Activated B cell treated with CpG ODN at 0.5 μM for 24 hours (primary cell): ENCODE results near the gene TSG101. TPM values are rescaled to one million over a fixed set of nuclear protein-coding genes. Genes with fewer than 3 reads are reported as not detected.

Source experiments
- ATAC-seq: fragments of 200-7000 bp; cut with Tn5 transposase; one replicate; pipeline ENCODE4 v1.10.0; 2021; ENCODE audit warnings: low read depth, mild to moderate bottlenecking, moderate library complexity
- CTCF ChIA-PET: fragments of 350-600 bp; sonication (Branson Sonifier 250); formaldehyde crosslinking; loops from one replicate; lab custom pipeline; 2021; ENCODE audit warnings: antibody characterized with exemption; lab: Charles Lee
- POLR2A ChIA-PET: fragments of 350-600 bp; sonication (Branson Sonifier 250); formaldehyde crosslinking; loops from one replicate; lab custom pipeline; 2021; ENCODE audit warnings: antibody characterized with exemption; lab: Charles Lee
- DNase-seq: peaks from one replicate; pipeline ENCODE4 v3.0.0; 2022
- H3K27ac Mint-ChIP-seq: one replicate; pipeline ENCODE4 v1.8.0; 2020; ENCODE audit warnings: mixed read lengths
- H3K27me3 Mint-ChIP-seq: one replicate; pipeline ENCODE4 v1.8.0; 2021; ENCODE audit warnings: mixed read lengths
- H3K36me3 Mint-ChIP-seq: one replicate; pipeline ENCODE4 v1.8.0; 2021; ENCODE audit warnings: low read depth, mixed read lengths
- H3K4me1 Mint-ChIP-seq: one replicate; pipeline ENCODE4 v1.8.0; 2021; ENCODE audit warnings: mixed read lengths
- H3K4me3 Mint-ChIP-seq: one replicate; pipeline ENCODE4 v1.8.0; 2020; ENCODE audit warnings: mild to moderate bottlenecking, mixed read lengths
- H3K9me3 Mint-ChIP-seq: one replicate; pipeline ENCODE4 v1.8.0; 2020; ENCODE audit warnings: mixed read lengths
- CTCF ChIP-seq: fragments of 200-600 bp; IDR thresholded peaks from one replicate; pipeline ENCODE4 v1.8.0; 2022; ENCODE audit warnings: antibody characterized with exemption, mild to moderate bottlenecking
- intact Hi-C: fragments of 100-400 bp; cut with micrococcal nuclease; formaldehyde crosslinking; loops from one replicate; pipeline ENCODE4 v1.15.1; 2024
- total RNA-seq: library from RNA; stranded (reverse); gene quantifications from 2 replicates; pipeline ENCODE4 v1.2.3, GENCODE V29; 2022

Gene TSG101
- total RNA-seq, 1 donor from 2014 or later, result 45.3 TPM

GRCh38 chr11:18522388-18522787 is 4.4 kb downstream of the TSG101 start:
- Mint-ChIP-seq H3K36me3 (peaks cover 50% of the 10 kb centered on the region), H3K9me3 (no peaks in the 10 kb centered on the region), H3K27me3 (no peaks in the 10 kb centered on the region), H3K4me3 (no peak overlapping the region), H3K4me1 (peaks cover 43% of the 10 kb centered on the region), H3K27ac (peak overlapping the region; percentile 3)
- POLR2A ChIA-PET, result no interaction called here
- intact Hi-C loops, result loop anchor here (10.0 kb wide), 1 partner anchor 278 kb away; the partner anchor contains the start of gene SAA2
- ATAC-seq (no peak), DNase-seq (no peak)
- no peak for TF ChIP-seq CTCF
- CTCF ChIA-PET, result no interaction called here

DNA sequence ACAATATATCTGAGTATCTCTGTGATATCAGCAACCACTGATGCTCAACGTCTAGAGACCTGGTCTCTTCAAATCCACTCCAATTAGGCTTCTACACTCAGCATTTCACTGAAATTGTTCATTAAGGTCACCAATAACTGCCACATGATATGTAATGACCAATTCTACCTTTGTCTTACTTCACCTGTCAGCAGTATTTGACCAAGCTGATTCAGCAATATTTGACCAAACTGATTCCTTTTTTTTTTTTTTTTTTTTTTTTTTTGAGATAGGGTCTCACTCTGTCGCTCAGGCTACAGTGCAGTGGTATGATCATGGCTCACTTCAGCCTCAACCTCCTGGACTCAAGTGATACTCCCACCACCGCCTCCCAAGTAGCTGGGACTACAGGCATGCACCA is 5.6 kb downstream of the TSG101 start:
- ATAC-seq (no peak), DNase-seq (no peak)
- no peak for TF ChIP-seq CTCF
- H3K9me3 Mint-ChIP-seq, result no peaks in the 10 kb centered on the region
- intact Hi-C loops, result loop anchor here (10.0 kb wide), 1 partner anchor 276 kb away; the partner anchor contains the start of gene SAA2
- no peak overlapping the region for H3K4me3 Mint-ChIP-seq
- no peak overlapping the region for H3K27ac Mint-ChIP-seq
- H3K4me1 Mint-ChIP-seq, result peaks cover 33% of the 10 kb centered on the region
- ChIA-PET CTCF (no interaction called here), POLR2A (interaction anchor here (0.6 kb wide), 2 partner anchors 124 to 411 kb away, joined by 6 to 8 read pairs; no protein-coding TSS in a partner anchor)
- no peaks in the 10 kb centered on the region for H3K27me3 Mint-ChIP-seq
- peaks cover 42% of the 10 kb centered on the region for H3K36me3 Mint-ChIP-seq

DNA sequence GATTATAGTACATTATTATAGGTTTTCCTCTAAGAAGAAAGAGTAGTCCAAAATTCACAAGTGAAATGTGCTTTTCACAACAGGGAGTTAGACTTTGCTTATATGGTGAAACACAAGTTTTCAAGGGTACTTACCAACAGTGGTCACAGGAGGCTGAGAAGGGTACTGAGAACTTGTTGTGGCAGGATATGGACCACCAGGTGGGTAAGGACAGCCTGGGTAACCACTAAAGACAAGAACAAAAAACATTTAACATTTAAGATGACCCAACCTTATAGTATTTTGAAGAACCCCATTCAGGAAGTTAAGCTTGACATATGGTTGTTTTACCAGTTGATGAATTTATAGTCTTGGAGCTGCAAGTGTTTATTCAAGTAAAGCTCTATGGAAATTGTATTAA is 24.4 kb downstream of the TSG101 start:
- Mint-ChIP-seq H3K9me3 (no peaks in the 10 kb centered on the region), H3K27me3 (no peaks in the 10 kb centered on the region), H3K36me3 (peaks cover 77% of the 10 kb centered on the region), H3K4me3 (no peak overlapping the region), H3K27ac (no peak overlapping the region), H3K4me1 (no peaks in the 10 kb centered on the region)
- TF ChIP-seq CTCF, result no peak
- DNase-seq (no peak), ATAC-seq (no peak)
- CTCF ChIA-PET, result no interaction called here
- intact Hi-C loops, result no loop called here
- POLR2A ChIA-PET, result no interaction called here

GRCh38 chr11:18501629-18502028 is 25.1 kb downstream of the TSG101 start:
- DNase-seq (no peak), ATAC-seq (no peak)
- no peak for TF ChIP-seq CTCF
- intact Hi-C loops, result no loop called here
- Mint-ChIP-seq H3K27me3 (no peaks in the 10 kb centered on the region), H3K9me3 (no peaks in the 10 kb centered on the region), H3K4me3 (no peak overlapping the region), H3K27ac (no peak overlapping the region), H3K36me3 (peaks cover 76% of the 10 kb centered on the region), H3K4me1 (no peaks in the 10 kb centered on the region)
- ChIA-PET CTCF (no interaction called here), POLR2A (interaction anchor here (1.5 kb wide), 1 partner anchor 25 kb away, joined by 6 read pairs; the partner anchor contains the start of gene TSG101)

DNA sequence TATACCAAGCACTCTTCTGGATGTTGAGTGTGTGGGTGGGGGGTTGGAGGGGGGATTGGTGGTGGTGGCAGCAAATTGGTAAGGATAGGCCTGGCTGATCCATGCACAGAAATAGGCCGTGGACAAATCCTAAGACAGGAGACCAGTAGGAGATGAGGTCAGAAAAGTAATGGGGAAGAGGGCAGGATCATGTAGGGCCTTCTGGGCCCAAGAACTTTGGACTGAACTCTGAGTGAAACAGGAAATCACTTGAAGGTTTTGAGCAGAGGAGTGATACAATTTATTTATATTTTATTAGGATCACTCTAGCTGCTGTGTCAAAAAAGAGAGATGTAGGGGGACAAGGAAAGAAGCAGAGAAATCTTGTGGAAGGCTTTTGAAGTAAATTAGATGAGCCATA is 28.7 kb downstream of the TSG101 start:
- peak overlapping the region; percentile 51 for H3K27ac Mint-ChIP-seq
- CTCF ChIA-PET, result no interaction called here
- peaks cover 82% of the 10 kb centered on the region for H3K36me3 Mint-ChIP-seq
- ATAC-seq, result no peak
- H3K9me3 Mint-ChIP-seq, result no peaks in the 10 kb centered on the region
- intact Hi-C loops, result loop anchor here (10.0 kb wide), 1 partner anchor 173 kb away; the partner anchor contains the start of genes GTF2H1 and HPS5
- no peak for DNase-seq
- POLR2A ChIA-PET, result no interaction called here
- no peak overlapping the region for H3K4me3 Mint-ChIP-seq
- TF ChIP-seq CTCF, result no peak
- peaks cover 12% of the 10 kb centered on the region for H3K4me1 Mint-ChIP-seq
- H3K27me3 Mint-ChIP-seq, result no peaks in the 10 kb centered on the region
